Endodermal cell (in vitro differentiated cells): ENCODE measurements around the gene ZNF324. TPM values are rescaled to one million over a fixed set of nuclear protein-coding genes. Genes with fewer than 3 reads are reported as not detected.
"Not testable (repeated sequence)": the region's sequence is repeated elsewhere in the genome, so short reads cannot be mapped to it uniquely, and the experiment has no call there.

ENCODE experiments used
- DNase-seq: peaks from one replicate; pipeline ENCODE4 v3.0.0-alpha.2; 2017
- H3K27ac ChIP-seq: 2 replicates; pipeline ENCODE4 v1.5.1; 2013; ENCODE audit warnings: mild to moderate bottlenecking, low read depth, low read length, moderate library complexity
- H3K27me3 ChIP-seq: 2 replicates; pipeline ENCODE4 v1.6.1; 2013; ENCODE audit warnings: mild to moderate bottlenecking, low read length, moderate library complexity; ENCODE audit not compliant: insufficient read depth, control insufficient read depth, poor library complexity, severe bottlenecking
- H3K36me3 ChIP-seq: 2 replicates; pipeline ENCODE4 v1.7.0; 2013; ENCODE audit warnings: mild to moderate bottlenecking, low read length, moderate library complexity; ENCODE audit not compliant: control insufficient read depth, insufficient read depth
- H3K4me1 ChIP-seq: one replicate; pipeline ENCODE4 v1.7.0; 2013; ENCODE audit warnings: low read length; ENCODE audit not compliant: control insufficient read depth, insufficient read depth
- H3K4me3 ChIP-seq: 2 replicates; pipeline ENCODE4 v1.5.1; 2013; ENCODE audit warnings: mild to moderate bottlenecking, low read length, moderate library complexity
- H3K9ac ChIP-seq: 2 replicates; pipeline ENCODE4 v1.6.1; 2013; ENCODE audit warnings: mild to moderate bottlenecking, low read length, moderate library complexity; ENCODE audit not compliant: poor library complexity, severe bottlenecking; ENCODE audit errors: extremely low read depth
- H3K9me3 ChIP-seq: 2 replicates; pipeline ENCODE4 v1.6.1; 2013; ENCODE audit warnings: mild to moderate bottlenecking, low read length, moderate library complexity; ENCODE audit not compliant: control insufficient read depth
- H3K27ac Mint-ChIP-seq: 2 replicates; pipeline ENCODE4 v1.8.0; 2020; ENCODE audit warnings: mixed read lengths
- H3K27me3 Mint-ChIP-seq: 2 replicates; pipeline ENCODE4 v1.8.0; 2021; ENCODE audit warnings: mild to moderate bottlenecking, mixed read lengths; ENCODE audit not compliant: insufficient read depth
- H3K36me3 Mint-ChIP-seq: 2 replicates; pipeline ENCODE4 v1.8.0; 2020; ENCODE audit warnings: low read depth, mixed read lengths
- H3K4me1 Mint-ChIP-seq: 2 replicates; pipeline ENCODE4 v1.8.0; 2020; ENCODE audit warnings: mixed read lengths
- H3K4me3 Mint-ChIP-seq: 2 replicates; pipeline ENCODE4 v1.8.0; 2020; ENCODE audit warnings: mild to moderate bottlenecking, moderate library complexity, mixed read lengths
- H3K9me3 Mint-ChIP-seq: 2 replicates; pipeline ENCODE4 v1.8.0; 2020; ENCODE audit warnings: mild to moderate bottlenecking, mixed read lengths
- CTCF ChIP-seq: fragments of 200-600 bp; sonication (generic); conservative IDR thresholded peaks from 2 replicates; pipeline ENCODE4 v1.5.0; 2021; ENCODE audit warnings: antibody characterized with exemption, mild to moderate bottlenecking
- WGBS, 2 experiments: methylation state at CpG; one replicate each; pipeline versions ENCODE4 v1.1.5 to v1.1.7; 2013; ENCODE audit warnings: missing lambda C conversion rate in 2 of 2, mixed read lengths in 1 of 2; ENCODE audit not compliant: insufficient coverage in 1 of 2, insufficient read length in 1 of 2; 5-methylcytosine and 5-hydroxymethylcytosine counted together
- total RNA-seq, 2 donors: library from RNA; stranded (reverse); fragmentation: NEBNext Ultra II Directional in 1 of 2; extraction: Animal tissue kit (Norgen Biotek cat#: 25700) in 1 of 2; gene quantifications; 2 replicates in 1 of 2; 3 replicates in 1 of 2; pipeline ENCODE4 v1.2.1, GENCODE V29; 2021

ZNF324 gene
- total RNA-seq, 2 donors from 2014 or later, result 7.0 to 8.7 TPM

- Histone ChIP-seq H3K9me3 (peaks cover 99% of the 10 kb centered on the region), H3K36me3 (peaks cover 52% of the 10 kb centered on the region), H3K27ac (no peak overlapping the region), H3K4me3 (peak overlapping the region; percentile 66), H3K9ac (no peak overlapping the region), H3K4me1 (no peaks in the 10 kb centered on the region), H3K27me3 (no peaks in the 10 kb centered on the region)
- peaks cover 72% of the 10 kb centered on the region for H3K36me3 Mint-ChIP-seq
- no peak overlapping the region for H3K27ac Mint-ChIP-seq
- no peak overlapping the region for H3K4me3 Mint-ChIP-seq
- TF ChIP-seq CTCF, result no peak
- WGBS, 2 experiments, result 98 to 100% methylated on average over 1 to 2 of the region's 2 CpGs
- peaks cover 18% of the 10 kb centered on the region for H3K27me3 Mint-ChIP-seq
- H3K9me3 Mint-ChIP-seq, result peaks cover 95% of the 10 kb centered on the region
- no peak for DNase-seq
- H3K4me1 Mint-ChIP-seq, result no peaks in the 10 kb centered on the region
Measured at GRCh38 chr19:58434217-58434616, 32.7 kb upstream of the ZNF324 start.

- Histone ChIP-seq H3K36me3 (peaks cover 22% of the 10 kb centered on the region), H3K9ac (peak within 1 kb of the TSS; percentile 50), H3K27ac (no peak within 1 kb of the TSS), H3K4me3 (peak within 1 kb of the TSS; percentile 88), H3K4me1 (no peaks in the 10 kb centered on the region), H3K9me3 (peaks cover 58% of the 10 kb centered on the region), H3K27me3 (peaks cover 27% of the 10 kb centered on the region)
- no peak for TF ChIP-seq CTCF
- Mint-ChIP-seq H3K4me3 (peak within 1 kb of the TSS; percentile 59), H3K9me3 (peaks cover 79% of the 10 kb centered on the region), H3K4me1 (no peaks in the 10 kb centered on the region), H3K36me3 (peaks cover 37% of the 10 kb centered on the region), H3K27ac (peak within 1 kb of the TSS; percentile 44), H3K27me3 (peaks cover 58% of the 10 kb centered on the region)
- DNase-seq, result peak; percentile 67
- 16 to 26% methylated on average over 32 to 59 of the region's 59 CpGs for WGBS, 2 experiments
Measured at GRCh38 chr19:58439576-58440554, 27.0 kb upstream of the ZNF324 start, which contains the start of gene ZNF132. Gene ZNF132 (minus strand): TSS chr19:58440153. CDS start chr19:58439821, 332 bp downstream.

- Mint-ChIP-seq H3K4me3 (peak overlapping the region; percentile 59), H3K27me3 (peaks cover 65% of the 10 kb centered on the region), H3K9me3 (peaks cover 72% of the 10 kb centered on the region), H3K27ac (peak overlapping the region; percentile 44), H3K4me1 (no peaks in the 10 kb centered on the region), H3K36me3 (peaks cover 30% of the 10 kb centered on the region)
- Histone ChIP-seq H3K36me3 (peaks cover 15% of the 10 kb centered on the region), H3K4me1 (no peaks in the 10 kb centered on the region), H3K9me3 (peaks cover 52% of the 10 kb centered on the region), H3K9ac (no peak overlapping the region), H3K27me3 (peaks cover 34% of the 10 kb centered on the region), H3K4me3 (peak overlapping the region; percentile 88), H3K27ac (no peak overlapping the region)
- no peak for DNase-seq
- TF ChIP-seq CTCF, result no peak
- 50 to 87% methylated on average over 14 to 31 of the region's 31 CpGs for WGBS, 2 experiments
Measured at GRCh38 chr19:58440556-58440955, 26.3 kb upstream of the ZNF324 start.

GRCh38 chr19:58442986-58443385, 23.9 kb upstream of the ZNF324 start:
- not testable (repeated sequence) for H3K9ac ChIP-seq, H3K36me3 ChIP-seq, H3K4me1 Mint-ChIP-seq, H3K4me3 ChIP-seq, H3K4me1 ChIP-seq, H3K4me3 Mint-ChIP-seq, DNase-seq, H3K27ac ChIP-seq, H3K36me3 Mint-ChIP-seq, H3K27ac Mint-ChIP-seq
- H3K9me3 Mint-ChIP-seq, result peaks cover 66% of the 10 kb centered on the region
- peaks cover 81% of the 10 kb centered on the region for H3K27me3 Mint-ChIP-seq
- Histone ChIP-seq H3K9me3 (peaks cover 28% of the 10 kb centered on the region), H3K27me3 (peaks cover 41% of the 10 kb centered on the region)
- WGBS, 2 experiments, result 86 to 87% methylated on average over 6 to 7 of the region's 7 CpGs

GRCh38 chr19:58448860-58449259, 18.0 kb upstream of the ZNF324 start:
- Histone ChIP-seq H3K27me3 (peaks cover 44% of the 10 kb centered on the region), H3K9me3 (peaks cover 26% of the 10 kb centered on the region)
- not testable (repeated sequence) for DNase-seq, H3K36me3 Mint-ChIP-seq, H3K4me3 ChIP-seq, H3K27ac Mint-ChIP-seq, H3K27ac ChIP-seq, H3K4me1 ChIP-seq, H3K4me3 Mint-ChIP-seq, H3K36me3 ChIP-seq, H3K4me1 Mint-ChIP-seq, H3K9ac ChIP-seq
- peaks cover 42% of the 10 kb centered on the region for H3K9me3 Mint-ChIP-seq
- WGBS, 2 experiments, result 54 to 75% methylated on average over 3 of the region's 3 CpGs
- peaks cover 78% of the 10 kb centered on the region for H3K27me3 Mint-ChIP-seq
